K562 (cell line): ENCODE data around the gene AGPAT1. TPM values are rescaled to one million over a fixed set of nuclear protein-coding genes. Genes with fewer than 3 reads are reported as not detected.

Source experiments
- ATAC-seq: fragments of 200-7000 bp; cut with Tn5 transposase; 3 replicates; pipeline ENCODE4 v1.9.1; 2020; ENCODE audit warnings: moderate library complexity
- BruUV-seq: library from RNA; stranded (reverse); fragments of 400-500 nt; replicated peaks from 2 replicates; lab custom pipeline; 2021; lab: Mats Ljungman, UMichigan
- CTCF ChIA-PET: fragments of 300-600 bp; formaldehyde crosslinking; extraction: SDS; loops from one replicate; lab custom pipeline; 2021; ENCODE audit warnings: low intra/inter-chr PET ratio; lab: Yijun Ruan, JAX
- POLR2A ChIA-PET: fragments of 300-600, 350-650 bp; sonication (Branson Sonifier 250); formaldehyde crosslinking; extraction: SDS; loops from one replicate; lab custom pipeline; 2021; ENCODE audit warnings: antibody characterized with exemption, inconsistent platforms; lab: Yijun Ruan, JAX
- DNase-seq, 4 experiments: peaks; one replicate each; pipeline versions ENCODE4 v3.0.0 to v3.0.0-alpha.2; 2011 to 2018; ENCODE audit warnings: low spot score in 3 of 4, mixed read lengths in 3 of 4; ENCODE audit errors: extremely low read depth in 1 of 4
- FAIRE-seq: peaks from 2 replicates; lab custom pipeline; 2011; peaks lifted over from hg19 to GRCh38; lab: Jason Lieb, UNC
- H2AFZ ChIP-seq: 2 replicates; pipeline ENCODE4 v1.6.0; 2011; ENCODE audit warnings: low read depth, low read length, control low read depth, inconsistent platforms
- H3K27ac ChIP-seq: fragments of 200-600 bp; 3 replicates; pipeline ENCODE4 v1.8.0; 2011; ENCODE audit warnings: low read depth, mild to moderate bottlenecking, control low read depth, inconsistent platforms, low read length, moderate library complexity, mixed read lengths; ENCODE audit errors: extremely low read depth
- H3K27me3 ChIP-seq, 2 experiments: fragments of 300-600 bp in 1 of 2; 2 replicates in 1 of 2; 3 replicates in 1 of 2; pipeline versions ENCODE4 v1.6.0 to v1.8.0; 2011; ENCODE audit warnings: inconsistent platforms in 2 of 2, low read length in 2 of 2, mild to moderate bottlenecking in 1 of 2, mixed read lengths in 1 of 2, moderate library complexity in 1 of 2; ENCODE audit not compliant: control insufficient read depth in 2 of 2, insufficient read depth in 2 of 2
- H3K36me3 ChIP-seq: fragments of 300-600 bp; 3 replicates; pipeline ENCODE4 v1.8.0; 2011; ENCODE audit warnings: mild to moderate bottlenecking, low read length, inconsistent platforms; ENCODE audit not compliant: control insufficient read depth, insufficient read depth
- H3K4me1 ChIP-seq, 2 experiments: fragments of 200-600 bp in 1 of 2; replicated peaks in 1 of 2; 2 replicates in 1 of 2; 3 replicates in 1 of 2; pipeline versions ENCODE4 v1.5.1 to v1.8.0; 2011; ENCODE audit warnings: inconsistent platforms in 2 of 2, low read length in 2 of 2, mild to moderate bottlenecking in 1 of 2, mixed read lengths in 1 of 2, moderate library complexity in 1 of 2; ENCODE audit not compliant: control insufficient read depth in 2 of 2, insufficient read depth in 2 of 2
- H3K4me2 ChIP-seq: 2 replicates; pipeline ENCODE4 v1.6.1; 2011; ENCODE audit warnings: low read length, control low read depth, inconsistent platforms, mixed read lengths; ENCODE audit not compliant: insufficient read depth
- H3K4me3 ChIP-seq: fragments of 200-600 bp; sonication (generic), shearing (Covaris generic); 2 replicates; pipeline ENCODE4 v1.5.1; 2016; ENCODE audit warnings: control low read depth, inconsistent platforms
- H3K79me2 ChIP-seq: fragments of 200-600 bp; 3 replicates; pipeline ENCODE4 v1.8.0; 2011; ENCODE audit warnings: low read length, inconsistent platforms; ENCODE audit not compliant: control insufficient read depth, insufficient read depth
- H3K9ac ChIP-seq, 2 experiments: 2 replicates each; pipeline versions ENCODE4 v1.6.0 to v1.6.1; 2011; ENCODE audit warnings: low read depth in 2 of 2, low read length in 2 of 2, control low read depth in 1 of 2, inconsistent platforms in 1 of 2, mild to moderate bottlenecking in 1 of 2, mixed read lengths in 1 of 2; ENCODE audit not compliant: insufficient read depth in 1 of 2
- H3K9me1 ChIP-seq: one replicate; pipeline ENCODE4 v1.6.0; 2011; ENCODE audit warnings: inconsistent platforms, mild to moderate bottlenecking, low read length, moderate library complexity; ENCODE audit not compliant: control insufficient read depth, insufficient read depth
- H3K9me3 ChIP-seq: replicated peaks from 2 replicates; pipeline ENCODE4 v1.5.1; 2011; ENCODE audit warnings: low read depth, low read length, inconsistent platforms; ENCODE audit not compliant: control insufficient read depth, insufficient read depth
- H4K20me1 ChIP-seq: replicated peaks from 2 replicates; pipeline ENCODE4 v1.6.1; 2011; ENCODE audit warnings: low read length, inconsistent platforms, mixed read lengths; ENCODE audit not compliant: control insufficient read depth, insufficient read depth
- CTBP1 ChIP-seq: fragments of 450-650 bp; IDR thresholded peaks from 2 replicates; pipeline ENCODE4 v1.6.1; 2016; ENCODE audit warnings: borderline replicate concordance
- HDGF ChIP-seq: fragments of 450-650 bp; IDR thresholded peaks from 2 replicates; pipeline ENCODE4 v1.6.1; 2016
- MEF2A ChIP-seq: IDR thresholded peaks from 2 replicates; pipeline ENCODE4 v1.6.1; 2011; ENCODE audit warnings: low read depth, mild to moderate bottlenecking, low read length, moderate library complexity; ENCODE audit not compliant: control insufficient read depth
- MYBL2 ChIP-seq, 2 experiments: fragments of 450-650 bp in 1 of 2; sonication (generic) in 1 of 2; formaldehyde crosslinking in 1 of 2; IDR thresholded peaks; 2 replicates each; pipeline versions ENCODE4 v1.6.1 to v1.8.1; 2017 to 2022; ENCODE audit warnings: borderline replicate concordance in 1 of 2, inconsistent platforms in 1 of 2, low read depth in 1 of 2, mild to moderate bottlenecking in 1 of 2, missing genetic modification reagents in 1 of 2, moderate library complexity in 1 of 2
- SMAD4 ChIP-seq: fragments of 250-450 bp; sonication (Bioruptor Pico); conservative IDR thresholded peaks from 2 replicates; pipeline ENCODE4 v1.8.0; 2021; ENCODE audit warnings: inconsistent platforms, mild to moderate bottlenecking, moderate library complexity
- STAG1 ChIP-seq: sonication (generic); formaldehyde crosslinking; IDR thresholded peaks from 2 replicates; pipeline ENCODE4 v1.5.0; 2020; ENCODE audit warnings: missing genetic modification reagents, borderline replicate concordance
- TAF1 ChIP-seq: IDR thresholded peaks from 2 replicates; pipeline ENCODE4 v1.6.1; 2011; ENCODE audit warnings: mild to moderate bottlenecking, low read length, moderate library complexity; ENCODE audit not compliant: insufficient read depth, control insufficient read depth, severe bottlenecking; ENCODE audit errors: extremely low read depth
- TFAP4 ChIP-seq: sonication (generic); formaldehyde crosslinking; IDR thresholded peaks from 2 replicates; pipeline ENCODE4 v1.8.0; 2022; ENCODE audit warnings: missing genetic modification reagents, mild to moderate bottlenecking, moderate library complexity, borderline replicate concordance
- TRIM24 ChIP-seq, 2 experiments: fragments of 450-650 bp; IDR thresholded peaks; 2 replicates each; pipeline ENCODE4 v1.6.1; 2016
- ZNF407 ChIP-seq: fragments of 450-650 bp; IDR thresholded peaks from 2 replicates; pipeline ENCODE4 v1.6.1; 2016; ENCODE audit warnings: low read depth
- ZNF589 ChIP-seq: fragments of 200-800 bp; sonication (Bioruptor generic); IDR thresholded peaks from 2 replicates; pipeline ENCODE4 v1.6.1; 2016; ENCODE audit warnings: low read depth, missing genetic modification characterization, missing compliant biosample characterization
- ZNF699 ChIP-seq: fragments of 250-450 bp; sonication (Bioruptor Pico); IDR thresholded peaks from 2 replicates; pipeline ENCODE4 v1.8.0; 2021; ENCODE audit warnings: mild to moderate bottlenecking, moderate library complexity; ENCODE audit not compliant: insufficient replicate concordance
- ZNF717 ChIP-seq: fragments of 250-450 bp; sonication (Bioruptor Pico); IDR thresholded peaks from 2 replicates; pipeline ENCODE4 v1.5.0; 2021
- ZNF77 ChIP-seq: fragments of 250-450 bp; sonication (Bioruptor Pico); IDR thresholded peaks from 2 replicates; pipeline ENCODE4 v1.5.0; 2020
- WGBS: fragments of 100-300 bp; shearing (Covaris generic); methylation state at CpG from one replicate; pipeline ENCODE4 v1.1.6; 2016; ENCODE audit warnings: low coverage, mixed read lengths; ENCODE audit not compliant: insufficient coverage; ENCODE audit errors: missing lambda C conversion rate; 5-methylcytosine and 5-hydroxymethylcytosine counted together
- in situ Hi-C: fragments of 300-500 bp; cut with MboI; formaldehyde crosslinking; loops from 4 replicates; pipeline ENCODE4 v1.15.0; 2018; ENCODE audit warnings: inconsistent platforms, mixed read lengths
- intact Hi-C: fragments of 100-400 bp; cut with micrococcal nuclease; formaldehyde crosslinking; loops from 2 replicates; pipeline ENCODE4 v1.14.2; 2022
- polyA plus RNA-seq, 8 experiments: library from polyadenylated mRNA; depleted of rRNA in 4 of 8; stranded (reverse) in 5 of 8; unstranded in 3 of 8; fragments of >200 nt; fragmentation: Nextera tagmentation in 2 of 8; fragmentation: Illumina TruSeq in 1 of 8; extraction: Ambion mirVana in 2 of 8; extraction: Trizol in 1 of 8; gene quantifications; 2 replicates each; pipeline versions ENCODE4 v1.2.1 to v1.2.3, GENCODE V29; 2011 to 2014; ENCODE audit warnings: inconsistent platforms in 1 of 8, missing spikeins in 1 of 8
- total RNA-seq, 7 experiments: library from RNA; depleted of rRNA in 6 of 7; stranded (reverse); fragments of >200 nt in 6 of 7; fragmentation: Illumina TruSeq in 2 of 7; extraction: Trizol in 2 of 7; gene quantifications; 2 replicates each; pipeline versions ENCODE4 v1.2.1 to v1.2.3, GENCODE V29; 2011 to 2021; ENCODE audit warnings: low replicate concordance in 1 of 7

AGPAT1 gene
- total and polyA plus RNA-seq, 9 of the 15 experiments (the other 6 are each of a cell fraction or from before 2014, with no cell fraction given): 37.9 to 176 (median 69.4) TPM

GRCh38 chr6:32210191-32210601 is 34.3 kb upstream of the AGPAT1 start:
- Histone ChIP-seq H3K4me1 (peaks cover 3 to 6% of the 10 kb centered on the region in 2 experiments; a peak in 4 of 5 replicates), H2AFZ (peak overlapping the region; percentile 30; the same call in 1 of the 2 replicates), H3K9me3 (no peaks in the 10 kb centered on the region), H3K36me3 (no peaks in the 10 kb centered on the region), H3K79me2 (no peaks in the 10 kb centered on the region), H3K9ac (peak overlapping the region in 1 of 2 experiments; percentile 39; a peak in 1 of 4 replicates), H4K20me1 (no peaks in the 10 kb centered on the region), H3K27me3 (peaks cover 0 to 14% of the 10 kb centered on the region in 2 experiments; a peak in 2 of 5 replicates), H3K9me1 (no peaks in the 10 kb centered on the region), H3K4me3 (no peak overlapping the region), H3K4me2 (no peak overlapping the region), H3K27ac (no peak overlapping the region; the same call in 2 of the 3 replicates)
- ChIA-PET POLR2A (no interaction called here), CTCF (no interaction called here)
- DNase-seq (no peak), ATAC-seq (peak; percentile 69), FAIRE-seq (no peak)
- BruUV-seq: no TSS peak
- WGBS: 39% methylated on average over 5 of the region's 5 CpGs
- in situ Hi-C loops (no loop called here), intact Hi-C loops (no loop called here)
- TF ChIP-seq STAG1 (CRISPR knock-in tag): no peak
- no peak for TF ChIP-seq ZNF717 (CRISPR knock-in tag)
- TF ChIP-seq TFAP4 (CRISPR knock-in tag): no peak
- TF ChIP-seq HDGF: no peak
- TF ChIP-seq MEF2A: no peak
- TF ChIP-seq CTBP1: peak; percentile 44
- TF ChIP-seq TAF1: no peak
- no peak for TF ChIP-seq ZNF699 (CRISPR knock-in tag)
- TF ChIP-seq ZNF589: peak; percentile 66; the same call in 1 of the 2 replicates
- TF ChIP-seq SMAD4: 0 out of 2 replicates have a peak, but pooled peaks have one; percentile 26
- TF ChIP-seq ZNF77 (CRISPR knock-in tag): no peak
- TF ChIP-seq MYBL2 (IDR thresholded peaks at IDR 0.05; ENCODE audit: low read depth): no peak
- TF ChIP-seq MYBL2 (CRISPR knock-in tag; IDR thresholded peaks at IDR 0.05; ENCODE audit: borderline replicate concordance): no peak
- peak; percentile 63 to 66; a peak in 2 of 4 replicates for TF ChIP-seq TRIM24 (IDR thresholded peaks at IDR 0.05)
- no peak for TF ChIP-seq ZNF407
